BLaER1 (cell line): ENCODE measurements around the gene RPL18.

Experiments used
- H3K27ac ChIP-seq: shearing (Covaris generic); formaldehyde crosslinking; 2 replicates; pipeline ENCODE4 v1.8.1; 2022
- H3K27me3 ChIP-seq: shearing (Covaris generic); formaldehyde crosslinking; 2 replicates; pipeline ENCODE4 v1.8.1; 2022
- H3K36me3 ChIP-seq: shearing (Covaris generic); formaldehyde crosslinking; 2 replicates; pipeline ENCODE4 v1.8.1; 2022
- H3K4me1 ChIP-seq: shearing (Covaris generic); formaldehyde crosslinking; 2 replicates; pipeline ENCODE4 v1.8.1; 2022
- H3K4me2 ChIP-seq: shearing (Covaris generic); formaldehyde crosslinking; 2 replicates; pipeline ENCODE4 v1.8.1; 2022
- H3K4me3 ChIP-seq: shearing (Covaris generic); formaldehyde crosslinking; 2 replicates; pipeline ENCODE4 v1.8.1; 2022
- H3K9ac ChIP-seq: shearing (Covaris generic); formaldehyde crosslinking; 2 replicates; pipeline ENCODE4 v1.8.1; 2022
- H3K9me3 ChIP-seq: shearing (Covaris generic); formaldehyde crosslinking; 2 replicates; pipeline ENCODE4 v1.8.1; 2022
- H4K20me1 ChIP-seq: shearing (Covaris generic); formaldehyde crosslinking; 2 replicates; pipeline ENCODE4 v1.8.1; 2022
- Cebpa-rat ChIP-seq: shearing (Covaris generic); IDR thresholded peaks from 2 replicates; pipeline ENCODE4 v1.8.1; 2022

RPL18 gene

GRCh38 chr19:48644839-48645619 lies 26.1 kb upstream of the RPL18 start:
- Histone ChIP-seq H3K4me2 (peak overlapping the region; percentile 99), H3K27ac (peak overlapping the region; percentile 89), H3K27me3 (no peaks in the 10 kb centered on the region), H3K4me3 (peak overlapping the region; percentile 67), H3K4me1 (peaks cover 61% of the 10 kb centered on the region), H4K20me1 (no peaks in the 10 kb centered on the region), H3K9ac (peak overlapping the region; percentile 81), H3K9me3 (no peaks in the 10 kb centered on the region), H3K36me3 (no peaks in the 10 kb centered on the region)
- TF ChIP-seq Cebpa-rat: no peak

- Histone ChIP-seq H3K27ac (no peak overlapping the region), H3K4me2 (peak overlapping the region; percentile 99), H3K4me1 (peaks cover 57% of the 10 kb centered on the region), H4K20me1 (no peaks in the 10 kb centered on the region), H3K9me3 (no peaks in the 10 kb centered on the region), H3K9ac (no peak overlapping the region), H3K36me3 (no peaks in the 10 kb centered on the region), H3K4me3 (peak overlapping the region; percentile 67; the same call in 1 of the 2 replicates), H3K27me3 (no peaks in the 10 kb centered on the region)
- TF ChIP-seq Cebpa-rat: no peak
Measured at GRCh38 chr19:48644355-48644754, 25.4 kb upstream of the RPL18 start.

- H3K4me1 ChIP-seq: peaks cover 53% of the 10 kb centered on the region
- TF ChIP-seq Cebpa-rat: no peak
Measured at GRCh38 chr19:48642862-48643261, 23.9 kb upstream of the RPL18 start.

GRCh38 chr19:48641850-48642249 lies 22.9 kb upstream of the RPL18 start:
- Histone ChIP-seq H3K4me3 (no peak overlapping the region), H4K20me1 (peaks cover 1% of the 10 kb centered on the region; the same call in 1 of the 2 replicates), H3K4me2 (no peak overlapping the region), H3K27ac (no peak overlapping the region), H3K9ac (no peak overlapping the region), H3K27me3 (no peaks in the 10 kb centered on the region), H3K9me3 (no peaks in the 10 kb centered on the region), H3K36me3 (no peaks in the 10 kb centered on the region), H3K4me1 (peaks cover 43% of the 10 kb centered on the region)
- TF ChIP-seq Cebpa-rat: no peak

More at GRCh38 chr19:48642862-48643261, 23.9 kb upstream of the RPL18 start:
- H4K20me1 ChIP-seq: no peaks in the 10 kb centered on the region
- H3K4me2 ChIP-seq: no peak overlapping the region
- no peak overlapping the region for H3K27ac ChIP-seq
- no peak overlapping the region for H3K4me3 ChIP-seq
- no peak overlapping the region for H3K9ac ChIP-seq
- H3K36me3 ChIP-seq: no peaks in the 10 kb centered on the region
- no peaks in the 10 kb centered on the region for H3K27me3 ChIP-seq
- H3K9me3 ChIP-seq: no peaks in the 10 kb centered on the region

- no peaks in the 10 kb centered on the region for H3K36me3 ChIP-seq
- H3K4me2 ChIP-seq: no peak overlapping the region
- H3K27ac ChIP-seq: no peak overlapping the region
- H3K27me3 ChIP-seq: no peaks in the 10 kb centered on the region
- peaks cover 35% of the 10 kb centered on the region for H3K4me1 ChIP-seq
- no peaks in the 10 kb centered on the region for H3K9me3 ChIP-seq
- peaks cover 7% of the 10 kb centered on the region; the same call in 1 of the 2 replicates for H4K20me1 ChIP-seq
- TF ChIP-seq Cebpa-rat: no peak
- no peak overlapping the region for H3K4me3 ChIP-seq
- H3K9ac ChIP-seq: no peak overlapping the region
Measured at GRCh38 chr19:48639483-48640375, 20.8 kb upstream of the RPL18 start.

- Histone ChIP-seq H3K27ac (peak overlapping the region; percentile 97), H4K20me1 (peaks cover 7% of the 10 kb centered on the region; the same call in 1 of the 2 replicates), H3K27me3 (no peaks in the 10 kb centered on the region), H3K4me2 (peak overlapping the region; percentile 85), H3K36me3 (no peaks in the 10 kb centered on the region), H3K4me3 (peak overlapping the region; percentile 67), H3K9me3 (no peaks in the 10 kb centered on the region), H3K9ac (peak overlapping the region; percentile 91), H3K4me1 (peaks cover 35% of the 10 kb centered on the region)
- no peak for TF ChIP-seq Cebpa-rat
Measured at GRCh38 chr19:48638831-48639381, 19.9 kb upstream of the RPL18 start.

GRCh38 chr19:48637948-48638830 lies 19.2 kb upstream of the RPL18 start:
- Histone ChIP-seq H3K27ac (peak overlapping the region; percentile 97), H3K9ac (peak overlapping the region; percentile 91), H3K9me3 (no peaks in the 10 kb centered on the region), H3K4me1 (peaks cover 39% of the 10 kb centered on the region), H3K4me3 (peak overlapping the region; percentile 67), H3K36me3 (peaks cover 3% of the 10 kb centered on the region; the same call in 1 of the 2 replicates), H3K27me3 (no peaks in the 10 kb centered on the region), H3K4me2 (peak overlapping the region; percentile 85), H4K20me1 (peaks cover 7% of the 10 kb centered on the region; the same call in 1 of the 2 replicates)
- no peak for TF ChIP-seq Cebpa-rat

GRCh38 chr19:48637449-48637947 lies 18.5 kb upstream of the RPL18 start:
- Histone ChIP-seq H3K4me3 (peak overlapping the region; percentile 89), H4K20me1 (peaks cover 7% of the 10 kb centered on the region; the same call in 1 of the 2 replicates), H3K27me3 (no peaks in the 10 kb centered on the region), H3K4me2 (peak overlapping the region; percentile 100), H3K36me3 (peaks cover 10% of the 10 kb centered on the region), H3K27ac (peak overlapping the region; percentile 97), H3K4me1 (peaks cover 40% of the 10 kb centered on the region), H3K9ac (peak overlapping the region; percentile 91), H3K9me3 (no peaks in the 10 kb centered on the region)
- TF ChIP-seq Cebpa-rat: no peak
